ENCODE measurements around the gene HNRNPAB. TPM values are rescaled to one million over a fixed set of nuclear protein-coding genes. Genes with fewer than 3 reads are reported as not detected.
A peak's percentile ranks its signal among the peaks of the same experiment; 100 is the strongest.

Gene HNRNPAB
- total RNA-seq, 1 experiment from 2014 or later, result 364 TPM

DNA sequence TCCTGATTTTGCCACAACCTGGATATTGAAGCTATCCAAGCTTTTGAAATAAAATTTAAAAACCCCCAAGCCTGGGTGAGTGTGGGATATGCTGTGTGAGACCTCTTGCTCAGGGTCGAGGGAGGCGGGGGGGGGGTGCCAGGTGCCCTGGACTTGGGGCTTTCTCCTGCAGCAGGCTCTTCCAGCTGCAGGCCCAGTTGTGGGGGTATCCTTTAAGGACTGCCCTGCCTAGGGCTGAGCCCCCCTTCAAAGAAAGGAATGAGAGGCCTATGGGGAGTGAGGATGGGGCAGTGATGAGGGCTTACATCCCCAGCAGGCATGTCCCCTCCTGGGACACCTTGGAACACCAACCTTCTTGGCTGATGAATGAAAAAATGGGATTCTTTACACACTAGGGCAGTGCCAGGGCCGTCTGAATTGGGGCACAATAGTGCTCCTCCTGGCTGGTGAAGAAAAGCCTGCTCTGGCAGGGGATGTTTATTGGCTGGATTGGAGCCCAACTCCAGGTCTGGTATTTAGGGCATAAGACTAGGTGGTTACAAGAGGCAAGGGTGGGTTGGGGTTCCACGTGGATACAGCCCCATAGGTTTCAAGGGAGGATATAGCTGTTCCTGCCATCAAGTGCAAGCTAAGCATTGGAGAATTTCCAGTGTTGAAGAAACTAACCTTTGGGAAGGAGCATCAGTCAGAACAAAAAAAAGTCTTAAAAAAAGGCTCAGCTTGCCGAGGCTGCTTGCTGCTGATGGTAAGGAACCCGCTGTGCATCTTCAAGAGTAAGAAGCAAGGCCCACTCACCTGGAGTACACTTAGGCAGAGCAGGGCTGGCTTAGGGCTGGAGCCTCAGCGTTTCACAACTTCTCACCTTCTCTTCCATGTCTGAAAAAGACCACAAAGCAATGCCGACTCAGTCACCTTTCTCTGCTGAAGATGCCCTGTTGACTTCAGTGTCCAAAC is 7.0 kb downstream of the HNRNPAB start:
- ChIA-PET CTCF (interaction anchor here (0.6 kb wide), 2 partner anchors 31 to 68 kb away, joined by 3 read pairs; no protein-coding TSS in a partner anchor), POLR2A (interaction anchor here (0.6 to 4.0 kb wide), 7 partner anchors 11 to 1345 kb away, joined by 3 to 24 read pairs (median 3); partner anchors contain the start of gene NHP2)
- Mint-ChIP-seq H3K27ac (ENCODE audit: low read depth, unreplicated experiment) (no peak overlapping the region), H3K4me1 (ENCODE audit: insufficient read depth, unreplicated experiment) (peaks cover 31% of the 10 kb centered on the region), H3K36me3 (ENCODE audit: insufficient read depth, unreplicated experiment) (peaks cover 98% of the 10 kb centered on the region), H3K27me3 (ENCODE audit: insufficient read depth, unreplicated experiment) (no peaks in the 10 kb centered on the region), H3K9me3 (ENCODE audit: unreplicated experiment) (no peaks in the 10 kb centered on the region), H3K4me3 (ENCODE audit: unreplicated experiment) (no peak overlapping the region)
- BruUV-seq (replicated peaks), result no TSS peak
- DNase-seq (ENCODE audit: unreplicated experiment), result no peak
- TF ChIP-seq, protein P1, sequence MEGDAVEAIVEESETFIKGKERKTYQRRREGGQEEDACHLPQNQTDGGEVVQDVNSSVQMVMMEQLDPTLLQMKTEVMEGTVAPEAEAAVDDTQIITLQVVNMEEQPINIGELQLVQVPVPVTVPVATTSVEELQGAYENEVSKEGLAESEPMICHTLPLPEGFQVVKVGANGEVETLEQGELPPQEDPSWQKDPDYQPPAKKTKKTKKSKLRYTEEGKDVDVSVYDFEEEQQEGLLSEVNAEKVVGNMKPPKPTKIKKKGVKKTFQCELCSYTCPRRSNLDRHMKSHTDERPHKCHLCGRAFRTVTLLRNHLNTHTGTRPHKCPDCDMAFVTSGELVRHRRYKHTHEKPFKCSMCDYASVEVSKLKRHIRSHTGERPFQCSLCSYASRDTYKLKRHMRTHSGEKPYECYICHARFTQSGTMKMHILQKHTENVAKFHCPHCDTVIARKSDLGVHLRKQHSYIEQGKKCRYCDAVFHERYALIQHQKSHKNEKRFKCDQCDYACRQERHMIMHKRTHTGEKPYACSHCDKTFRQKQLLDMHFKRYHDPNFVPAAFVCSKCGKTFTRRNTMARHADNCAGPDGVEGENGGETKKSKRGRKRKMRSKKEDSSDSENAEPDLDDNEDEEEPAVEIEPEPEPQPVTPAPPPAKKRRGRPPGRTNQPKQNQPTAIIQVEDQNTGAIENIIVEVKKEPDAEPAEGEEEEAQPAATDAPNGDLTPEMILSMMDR (IDR thresholded peaks at IDR 0.05; ENCODE audit: unreplicated experiment), result no peak
- intact Hi-C loops (cut with micrococcal nuclease), result no loop called here

DNA sequence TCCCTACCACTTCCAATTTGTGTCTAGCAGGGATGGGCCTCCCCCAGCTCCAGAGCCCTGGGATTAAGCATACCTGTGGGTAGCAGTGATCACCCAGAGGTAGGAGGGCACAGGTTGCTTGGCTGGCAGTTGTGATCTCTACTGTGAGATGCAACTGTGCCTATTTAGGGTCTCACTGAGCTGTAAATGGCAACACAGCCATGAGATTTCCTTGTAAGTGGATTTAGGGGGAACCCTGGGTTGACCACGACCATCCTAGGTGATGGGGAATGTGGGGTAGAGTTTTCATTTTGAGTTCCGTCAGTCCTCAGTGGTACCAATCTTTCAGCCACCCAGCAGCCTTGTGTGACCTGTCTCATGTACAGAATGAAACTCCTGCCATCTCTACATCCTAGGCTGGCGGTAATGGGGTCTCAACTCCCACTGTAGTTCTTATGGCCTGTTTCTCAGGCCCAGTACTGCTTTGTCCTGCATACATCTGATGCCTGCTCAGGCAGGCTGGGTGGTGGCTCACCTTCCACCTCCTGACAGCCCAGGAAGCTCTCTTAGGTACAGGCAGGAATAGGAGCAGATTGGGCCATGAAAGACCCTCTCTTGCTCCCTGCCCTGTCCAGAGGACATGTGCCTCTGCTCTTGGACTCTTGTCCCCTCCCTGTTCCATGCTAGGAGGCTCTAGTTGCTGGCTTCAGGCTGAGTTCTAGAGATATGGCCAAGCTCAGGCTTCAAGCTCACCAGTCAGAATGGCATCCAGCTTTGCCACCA is 8.1 kb downstream of the HNRNPAB start:
- CTCF ChIA-PET, result no interaction called here
- POLR2A ChIA-PET, result interaction anchor here (0.7 to 4.0 kb wide), 4 partner anchors 12 to 59 kb away, joined by 3 to 24 read pairs (median 4); partner anchors contain the start of gene NHP2
- Mint-ChIP-seq H3K36me3 (ENCODE audit: insufficient read depth, unreplicated experiment) (peaks cover 98% of the 10 kb centered on the region), H3K9me3 (ENCODE audit: unreplicated experiment) (no peaks in the 10 kb centered on the region), H3K4me3 (ENCODE audit: unreplicated experiment) (no peak overlapping the region), H3K4me1 (ENCODE audit: insufficient read depth, unreplicated experiment) (peaks cover 20% of the 10 kb centered on the region), H3K27ac (ENCODE audit: low read depth, unreplicated experiment) (no peak overlapping the region), H3K27me3 (ENCODE audit: insufficient read depth, unreplicated experiment) (no peaks in the 10 kb centered on the region)
- TF ChIP-seq, protein P1 (IDR thresholded peaks at IDR 0.05; ENCODE audit: unreplicated experiment), result no peak
- intact Hi-C loops (cut with micrococcal nuclease), result no loop called here
- DNase-seq (ENCODE audit: unreplicated experiment), result no peak
- BruUV-seq (replicated peaks), result no TSS peak

DNA sequence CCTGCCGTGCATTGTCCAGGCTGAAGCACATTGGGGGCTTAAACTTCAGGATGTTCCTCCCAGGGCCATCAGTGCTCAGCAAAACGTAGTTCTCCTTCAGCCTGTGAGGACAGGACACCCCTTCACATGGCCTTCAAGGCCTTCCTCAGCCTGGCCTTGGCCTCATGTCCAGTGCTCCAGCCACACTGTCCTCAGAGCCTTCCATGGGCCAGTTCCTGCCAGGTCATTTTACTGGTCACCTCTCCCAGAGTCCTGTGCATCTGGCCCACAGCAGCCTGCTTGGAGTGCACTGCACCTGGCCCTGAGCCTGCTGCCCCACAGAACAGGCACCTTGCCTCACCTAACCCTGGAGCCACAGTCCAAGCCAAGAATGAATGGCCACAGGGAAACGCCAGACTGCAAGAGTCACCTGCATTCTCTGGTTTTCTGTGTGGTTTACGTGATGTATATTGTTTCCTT is 8.7 kb downstream of the HNRNPAB start:
- Mint-ChIP-seq H3K27ac (ENCODE audit: low read depth, unreplicated experiment) (peak overlapping the region; percentile 61), H3K36me3 (ENCODE audit: insufficient read depth, unreplicated experiment) (peaks cover 96% of the 10 kb centered on the region), H3K9me3 (ENCODE audit: unreplicated experiment) (no peaks in the 10 kb centered on the region), H3K4me1 (ENCODE audit: insufficient read depth, unreplicated experiment) (peaks cover 14% of the 10 kb centered on the region), H3K27me3 (ENCODE audit: insufficient read depth, unreplicated experiment) (no peaks in the 10 kb centered on the region), H3K4me3 (ENCODE audit: unreplicated experiment) (no peak overlapping the region)
- CTCF ChIA-PET, result interaction anchor here (0.8 kb wide), 1 partner anchor 17 kb away, joined by 4 read pairs; no protein-coding TSS in a partner anchor
- TF ChIP-seq, protein P1 (IDR thresholded peaks at IDR 0.05; ENCODE audit: unreplicated experiment), result no peak
- intact Hi-C loops (cut with micrococcal nuclease), result no loop called here
- no peak for DNase-seq (ENCODE audit: unreplicated experiment)
- POLR2A ChIA-PET, result interaction anchor here (0.6 to 4.3 kb wide), 9 partner anchors 9 to 136 kb away, joined by 3 to 24 read pairs (median 5); partner anchors contain the start of genes HNRNPAB, NHP2 and PHYKPL
- BruUV-seq (replicated peaks), result no TSS peak
